ENCODE data around the gene PPM1J. TPM values are rescaled to one million over a fixed set of nuclear protein-coding genes. Genes with fewer than 3 reads are reported as not detected.

PPM1J gene
- total and polyA plus RNA-seq, 2 of the 13 experiments (the other 11 are each of a cell fraction or from before 2014, with no cell fraction given): 0.07 to 0.22 TPM

DNA sequence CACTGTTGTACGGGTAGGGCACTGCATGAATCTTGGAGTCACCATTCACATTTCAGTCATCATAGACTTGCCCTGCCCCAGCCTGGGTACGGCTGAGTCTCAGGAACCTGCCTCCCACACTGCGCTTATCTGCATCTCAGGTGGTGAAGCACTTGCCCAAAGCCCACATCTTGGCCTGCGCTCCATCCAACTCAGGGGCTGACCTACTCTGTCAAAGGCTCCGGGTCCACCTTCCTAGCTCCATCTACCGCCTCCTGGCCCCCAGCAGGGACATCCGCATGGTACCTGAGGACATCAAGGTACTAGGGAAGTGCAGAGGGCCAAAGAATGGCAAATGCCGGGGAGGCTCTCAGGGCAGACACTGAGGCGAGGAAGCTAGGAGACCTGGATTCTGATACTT, 19.9 kb downstream of the PPM1J start:
- BruUV-seq (replicated peaks): no TSS peak
- CTCF ChIA-PET (ENCODE audit: low intra/inter-chr PET ratio, low total read pairs): no interaction called here

More for the DNA sequence above, 19.9 kb downstream of the PPM1J start:
- H3K79me2 ChIP-seq (ENCODE audit: insufficient read depth, low read length): no peaks in the 10 kb centered on the region
- H3K27ac ChIP-seq (ENCODE audit: extremely low read length, insufficient read depth, low read length): no peak overlapping the region
- in situ Hi-C loops (cut with HindIII; ENCODE audit: extremely low pct_ligation_motif_present, low pct_unique_long_range_greater_than_20kb) (no loop called here), intact Hi-C loops (cut with micrococcal nuclease; ENCODE audit: unreplicated experiment) (no loop called here)
- H3K27me3 ChIP-seq (ENCODE audit: control insufficient read depth in 1 of 2, insufficient read depth in 2 of 2, low read length in 2 of 2): no peaks in the 10 kb centered on the region
- H4K20me1 ChIP-seq (ENCODE audit: insufficient read depth, low read length): no peaks in the 10 kb centered on the region
- no peak for DNase-seq (ENCODE audit: low spot score)
- ATAC-seq: no peak
- no peak overlapping the region for H3K9ac ChIP-seq (ENCODE audit: insufficient read depth, low read depth, low read length)
- 100% methylated on average over 7 of the region's 9 CpGs for WGBS (ENCODE audit: low lambda C conversion rate)
- peaks cover 27 to 71% of the 10 kb centered on the region in 2 experiments for H3K36me3 ChIP-seq (replicated peaks in 1 of 2; ENCODE audit: control insufficient read depth in 1 of 2, insufficient read depth in 2 of 2, low read length in 2 of 2)
- POLR2A ChIA-PET: interaction anchor here (1.1 to 4.7 kb wide), 3 partner anchors 10 to 16 kb away, joined by 3 to 40 read pairs (median 3); partner anchors contain the start of gene RHOC
- peaks cover 35% of the 10 kb centered on the region for H3K4me1 ChIP-seq (ENCODE audit: insufficient read depth, low read length)
- TF ChIP-seq AGO1 (IDR thresholded peaks at IDR 0.05; ENCODE audit: low read depth, low read length, poor library complexity, severe bottlenecking) (no peak), GABPB1 (CRISPR knock-in tag; IDR thresholded peaks at IDR 0.05) (no peak), ZNF839 (CRISPR knock-in tag; IDR thresholded peaks at IDR 0.05; ENCODE audit: borderline replicate concordance) (no peak), ZNF143 (CRISPR knock-in tag; IDR thresholded peaks at IDR 0.05) (no peak), FOXO1 (CRISPR knock-in tag; IDR thresholded peaks at IDR 0.05) (no peak), ZNF136 (CRISPR knock-in tag; IDR thresholded peaks at IDR 0.05; ENCODE audit: low read depth) (no peak), THAP8 (CRISPR knock-in tag; IDR thresholded peaks at IDR 0.05; ENCODE audit: borderline replicate concordance) (no peak), ZNF354B (CRISPR knock-in tag; IDR thresholded peaks at IDR 0.05) (no peak), NFIC (IDR thresholded peaks at IDR 0.05; ENCODE audit: low read length) (no peak), SP140L (CRISPR knock-in tag; IDR thresholded peaks at IDR 0.05; ENCODE audit: borderline replicate concordance) (no peak), ZXDC (CRISPR knock-in tag; IDR thresholded peaks at IDR 0.05) (no peak), SRF (IDR thresholded peaks at IDR 0.05; ENCODE audit: low read depth, low read length) (no peak), NFE2L2 (IDR thresholded peaks at IDR 0.05; ENCODE audit: low read length) (no peak), CCDC6 (CRISPR knock-in tag; IDR thresholded peaks at IDR 0.05) (no peak)
- TF ChIP-seq, protein P1, sequence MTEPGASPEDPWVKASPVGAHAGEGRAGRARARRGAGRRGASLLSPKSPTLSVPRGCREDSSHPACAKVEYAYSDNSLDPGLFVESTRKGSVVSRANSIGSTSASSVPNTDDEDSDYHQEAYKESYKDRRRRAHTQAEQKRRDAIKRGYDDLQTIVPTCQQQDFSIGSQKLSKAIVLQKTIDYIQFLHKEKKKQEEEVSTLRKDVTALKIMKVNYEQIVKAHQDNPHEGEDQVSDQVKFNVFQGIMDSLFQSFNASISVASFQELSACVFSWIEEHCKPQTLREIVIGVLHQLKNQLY (CRISPR knock-in tag; IDR thresholded peaks at IDR 0.05): no peak
- no peaks in the 10 kb centered on the region for H3K9me3 ChIP-seq (ENCODE audit: low read length)
- FAIRE-seq: no peak
- H2AFZ ChIP-seq (ENCODE audit: low read length): no peak overlapping the region
- no peak overlapping the region for H3K4me2 ChIP-seq (ENCODE audit: low read depth, low read length)
- no peak overlapping the region for H3K4me3 ChIP-seq (replicated peaks in 1 of 3; ENCODE audit: insufficient read depth in 1 of 3, low read depth in 2 of 3, low read length in 3 of 3)

Data from HepG2 (cell line).